ENCODE measurements around the gene EHD3.

The EHD3 gene

DNA sequence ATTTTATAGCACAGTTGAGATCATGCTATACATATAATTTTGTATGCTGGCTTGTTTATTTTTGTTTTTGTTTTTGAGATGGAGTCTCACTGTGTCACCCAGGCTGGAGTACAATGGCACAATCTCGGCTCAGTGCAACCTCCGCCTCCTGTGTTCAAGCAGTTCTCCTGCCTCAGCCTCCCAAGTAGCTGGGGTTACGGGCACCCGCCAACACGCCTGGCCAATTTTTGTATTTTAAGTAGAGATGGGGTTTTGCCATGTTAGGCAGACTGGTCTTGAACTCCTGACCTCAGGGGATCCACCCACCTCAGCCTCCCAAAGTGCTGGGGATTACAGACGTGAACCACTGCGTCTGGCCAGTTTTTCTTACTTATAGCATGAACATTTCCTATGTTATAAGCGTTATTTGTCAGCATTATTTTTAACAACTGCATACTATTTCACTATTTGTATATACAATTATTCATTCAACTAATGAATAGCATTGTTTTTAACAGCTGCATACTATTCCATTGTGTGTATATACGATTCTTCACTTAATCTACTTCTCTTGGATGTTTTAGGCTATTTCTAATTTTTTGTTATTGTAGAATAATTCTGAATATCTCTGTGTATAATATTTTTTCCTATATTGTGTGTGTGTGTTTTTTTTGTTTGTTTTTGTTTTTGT lies 3.5 kb downstream of the EHD3 start:
- no peak for DNase-seq (ENCODE audit: low spot score)

DNA sequence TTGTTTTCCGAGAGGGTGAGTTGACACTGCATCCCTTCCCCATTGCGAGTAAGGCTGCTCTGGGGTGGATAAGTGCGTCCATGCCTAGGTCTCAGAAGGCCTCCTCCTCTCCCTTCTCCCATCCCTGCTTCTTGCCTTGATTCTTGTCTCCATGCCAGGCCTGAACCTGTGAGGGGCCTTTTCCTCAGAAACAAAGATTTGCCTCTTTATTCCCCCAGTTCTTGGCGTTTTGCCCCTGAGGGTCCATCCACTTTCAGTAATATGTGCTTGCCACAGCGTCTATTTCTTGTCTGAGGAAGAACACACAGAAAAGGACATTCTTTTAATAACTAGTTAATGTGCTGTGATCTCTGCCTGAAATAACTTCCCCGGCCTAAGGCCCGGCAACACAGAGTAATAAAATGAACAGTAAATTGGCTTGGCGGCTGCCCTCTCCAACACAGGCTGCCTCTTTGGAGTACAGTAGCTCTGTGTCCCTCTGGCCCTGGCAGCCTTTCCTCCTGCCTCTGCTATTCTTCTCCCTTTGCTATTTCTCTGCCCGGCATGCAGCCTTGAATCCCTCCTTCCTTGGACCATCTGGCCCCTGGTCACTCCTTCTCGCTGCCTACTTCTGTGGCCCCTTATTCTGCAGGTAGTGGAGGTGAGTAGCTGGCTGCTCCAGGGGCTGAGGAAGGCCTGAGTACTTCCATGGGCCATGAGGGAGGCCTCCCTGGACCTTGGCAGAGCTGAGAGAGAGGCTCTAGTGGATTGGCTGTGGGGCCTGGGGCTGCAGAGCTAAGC lies 4.4 kb downstream of the EHD3 start:
- no peak for DNase-seq (ENCODE audit: low spot score)

DNA sequence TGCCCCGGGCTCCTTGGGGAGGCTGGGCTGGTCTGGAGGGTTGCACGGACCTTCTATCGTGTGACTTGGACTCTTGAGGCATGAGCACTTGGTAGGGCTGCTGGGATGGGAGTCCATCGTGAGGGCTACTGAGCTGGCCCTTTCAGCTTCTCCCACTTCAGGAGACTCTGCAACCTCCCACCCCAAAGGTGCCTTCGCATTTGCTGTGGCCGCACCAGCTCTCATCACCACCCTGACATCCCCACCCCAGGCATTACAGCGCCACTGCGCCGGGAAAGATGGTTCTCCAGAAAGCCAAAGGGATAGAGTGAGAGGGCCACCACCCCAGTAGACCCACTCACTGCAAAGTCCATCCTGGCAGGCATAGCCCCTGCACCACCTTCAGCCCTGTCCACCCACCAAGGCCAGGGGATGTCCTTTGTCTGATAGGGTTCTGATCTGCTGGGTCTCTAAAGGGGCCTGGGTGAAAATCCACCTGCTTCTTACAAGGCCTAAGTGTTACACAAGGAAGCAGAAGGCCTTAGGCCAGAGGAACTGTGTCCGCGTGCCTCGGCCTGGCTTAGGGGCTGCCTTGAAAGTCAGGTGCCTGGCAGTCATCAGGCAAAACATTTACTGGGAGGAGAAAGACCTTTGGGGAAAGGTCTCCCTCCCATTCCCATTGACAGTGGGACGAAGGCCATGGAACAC lies 5.1 kb downstream of the EHD3 start:
- no peak for DNase-seq (ENCODE audit: low spot score)

DNA sequence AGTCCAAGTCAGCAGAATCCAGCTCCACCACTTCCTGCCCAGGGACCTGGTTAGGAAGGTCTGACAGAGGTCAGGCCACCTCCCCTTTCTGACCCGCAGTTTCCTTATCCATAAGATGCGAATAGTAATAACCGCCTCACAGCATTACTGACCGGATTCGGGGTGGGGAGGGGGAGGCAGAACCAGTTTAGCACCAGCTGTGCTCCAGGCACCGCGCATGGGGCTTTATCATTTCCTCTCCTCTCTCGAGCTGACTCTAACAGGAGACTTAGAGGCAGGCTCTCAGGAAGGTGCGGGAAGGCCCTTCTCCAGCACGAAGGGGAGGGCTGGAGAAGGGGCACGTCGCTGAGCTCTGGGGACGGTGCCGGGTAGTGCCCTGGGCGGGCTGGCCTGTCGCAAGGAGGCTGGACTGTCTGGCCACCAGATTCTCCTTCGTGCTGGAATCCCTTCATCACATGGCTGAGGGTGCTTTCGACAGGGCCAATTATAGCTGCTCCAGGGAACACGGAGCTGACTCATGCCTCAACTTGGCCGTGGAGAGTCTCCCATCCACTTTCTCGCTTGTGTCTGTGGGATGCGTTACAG lies 5.7 kb downstream of the EHD3 start:
- no peak for DNase-seq (ENCODE audit: low spot score)

DNA sequence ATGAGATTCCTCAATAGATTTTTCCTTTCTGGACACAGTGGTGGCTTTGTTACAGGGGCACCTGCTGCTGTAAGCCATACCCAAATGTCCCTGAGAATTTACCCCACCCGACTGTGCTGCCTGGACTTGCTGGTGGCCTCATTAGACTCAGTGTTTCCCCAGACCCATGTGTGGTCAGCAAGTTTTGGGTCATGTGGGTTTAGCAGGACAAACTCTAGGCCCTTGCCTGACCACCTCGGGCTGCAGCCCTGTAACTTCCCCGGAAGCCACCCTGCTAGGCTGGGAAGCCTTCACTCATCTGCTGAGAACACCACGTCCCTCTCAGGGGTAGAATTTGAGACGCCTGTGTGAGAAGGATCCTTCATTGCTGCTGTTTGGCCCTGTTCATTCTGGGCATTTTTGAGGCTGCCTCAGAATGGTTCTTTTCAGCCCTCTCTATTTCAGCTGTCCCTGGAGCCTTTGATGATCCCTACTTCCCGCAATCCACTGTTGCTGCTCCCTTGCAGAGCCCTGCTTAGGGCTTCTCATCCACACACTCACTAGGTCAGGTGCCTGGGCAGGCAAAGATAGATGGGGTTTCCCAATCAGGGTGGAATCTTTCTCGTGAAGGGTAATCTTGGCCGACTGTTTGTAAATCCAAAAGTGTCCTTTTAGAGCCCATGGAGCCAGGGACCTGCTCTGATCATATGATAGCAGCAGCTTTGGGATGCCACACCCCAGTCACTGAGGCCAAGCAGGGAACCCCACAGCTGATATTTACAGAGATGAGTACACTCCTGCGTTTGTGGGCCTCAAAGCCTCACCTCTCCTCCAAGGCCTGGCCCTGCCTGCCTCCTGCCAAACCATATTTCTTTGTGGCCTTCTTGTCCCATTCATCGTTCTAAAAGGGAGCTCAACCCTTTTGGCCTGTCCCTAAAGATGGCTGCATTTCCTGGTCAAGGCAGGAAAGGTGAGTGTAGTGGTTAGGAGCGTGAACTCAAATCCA lies 6.7 kb downstream of the EHD3 start:
- no peak for DNase-seq (ENCODE audit: low spot score)

DNA sequence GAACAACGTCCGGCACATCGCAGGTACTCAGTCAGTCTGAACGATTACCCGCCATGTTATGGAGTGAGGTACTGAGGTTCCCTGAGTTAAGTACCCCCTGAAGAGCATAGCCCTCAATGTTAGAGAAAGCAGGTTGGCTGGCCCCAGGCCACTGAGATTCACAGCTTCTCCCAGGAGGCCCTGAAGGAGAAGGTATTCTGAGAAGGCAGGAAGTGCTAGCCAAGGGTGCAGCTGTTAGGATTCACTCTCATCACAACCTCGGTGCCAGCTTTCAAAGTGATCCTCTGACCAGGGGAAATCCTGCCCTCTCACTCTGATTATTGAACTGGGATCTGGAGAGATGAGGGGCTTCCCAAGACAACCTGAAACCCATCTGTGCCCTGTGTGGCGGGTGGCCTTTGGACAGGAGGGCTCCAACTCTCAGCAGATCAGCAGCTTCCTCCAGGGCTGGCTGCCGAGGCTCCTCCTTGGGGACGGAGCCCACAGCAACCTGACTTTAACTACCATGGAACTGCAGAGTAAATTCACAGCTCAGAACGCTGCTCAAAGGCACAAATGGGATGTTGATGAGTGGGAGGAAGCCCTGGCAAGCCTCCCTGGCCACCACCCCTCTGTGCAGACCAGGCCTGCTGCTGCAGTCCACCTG lies 7.8 kb downstream of the EHD3 start:
- DNase-seq (ENCODE audit: low spot score), result no peak

DNA sequence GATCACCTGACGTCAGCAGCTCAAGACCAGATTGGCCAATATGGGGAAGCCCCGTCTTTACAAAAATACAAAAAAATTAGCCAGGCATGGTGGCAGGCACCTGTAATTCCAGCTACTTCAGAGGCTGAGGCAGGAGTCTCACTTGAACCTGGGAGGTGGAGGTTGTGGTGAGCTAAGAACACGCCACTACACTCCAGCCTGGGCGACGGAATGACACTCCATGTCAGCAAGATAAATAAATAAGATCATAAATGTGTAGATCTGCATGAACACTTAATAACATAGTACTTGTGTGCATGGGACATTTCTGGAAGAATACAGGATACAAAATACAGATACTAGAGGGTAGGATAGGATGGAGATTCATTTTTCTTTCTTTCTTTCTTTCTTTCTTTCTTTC lies 9.1 kb downstream of the EHD3 start:
- no peak for DNase-seq (ENCODE audit: low spot score)

DNA sequence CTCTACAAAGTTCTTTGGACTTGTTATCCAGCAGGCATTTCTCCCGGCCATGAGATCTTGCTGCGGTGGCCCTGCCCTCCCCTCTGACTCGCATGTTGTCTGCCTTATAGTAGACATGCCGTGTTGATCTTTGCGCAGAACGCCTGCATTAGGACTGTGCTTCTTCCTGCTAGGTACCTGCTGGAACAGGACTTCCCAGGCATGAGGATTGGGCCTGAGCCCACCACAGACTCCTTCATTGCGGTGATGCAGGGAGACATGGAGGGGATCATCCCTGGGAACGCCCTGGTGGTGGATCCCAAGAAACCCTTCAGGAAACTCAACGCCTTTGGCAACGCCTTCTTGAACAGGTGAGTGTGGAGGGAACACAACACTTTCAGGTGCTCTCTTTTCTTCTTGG lies 10.1 kb downstream of the EHD3 start:
- no peak for DNase-seq (ENCODE audit: low spot score)

DNA sequence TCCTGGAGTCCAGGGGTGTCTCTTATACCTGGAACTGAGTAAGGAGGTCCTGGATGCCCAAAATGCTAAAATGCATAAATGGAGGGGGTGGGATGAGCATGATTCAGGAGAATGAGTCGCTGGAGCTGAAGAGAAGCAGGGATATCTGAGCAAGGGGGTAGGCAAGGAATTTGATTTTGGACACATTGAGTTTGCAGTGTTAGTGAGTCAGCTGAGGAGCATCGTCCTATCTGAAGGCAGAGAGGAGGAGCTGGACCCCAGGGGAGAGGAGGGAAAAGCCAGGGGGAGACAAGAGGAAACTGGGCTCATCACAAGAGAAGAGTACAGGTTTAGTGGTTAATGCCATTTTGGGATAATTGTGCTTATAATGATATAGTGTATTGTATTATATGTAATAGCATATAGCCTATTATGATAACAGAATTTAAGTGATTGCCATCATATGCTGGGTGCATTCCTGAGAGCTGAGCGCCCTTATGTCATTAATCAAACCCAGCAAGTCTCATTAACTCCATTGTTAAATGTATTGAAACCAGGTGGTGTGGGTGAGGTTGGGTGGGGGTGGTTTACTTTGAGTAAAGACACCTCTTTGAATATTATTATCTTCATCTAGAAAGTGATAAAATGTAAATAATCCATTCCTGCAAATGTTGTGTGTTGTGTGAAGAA lies 12.4 kb downstream of the EHD3 start:
- no peak for DNase-seq (ENCODE audit: low spot score)

DNA sequence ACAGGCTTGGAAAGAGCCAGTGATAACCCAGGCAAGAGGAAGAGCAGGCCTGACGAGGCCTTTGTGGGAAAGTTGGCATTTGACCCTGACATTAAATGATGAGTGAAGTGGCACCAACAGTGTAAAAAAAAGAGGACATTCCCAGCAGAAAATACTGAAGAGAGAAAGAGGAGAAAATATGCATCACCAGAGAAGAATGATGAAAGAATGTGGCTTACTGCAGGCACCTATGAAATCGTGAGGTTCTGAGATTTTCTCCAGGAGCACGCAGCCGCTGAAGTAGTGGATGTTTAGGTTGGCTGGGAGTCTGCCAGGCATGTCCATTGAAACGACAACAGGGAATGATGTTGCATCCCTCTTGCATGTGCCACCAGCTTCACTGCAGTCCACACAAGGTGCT lies 13.8 kb downstream of the EHD3 start:
- no peak for DNase-seq (ENCODE audit: low spot score)

DNA sequence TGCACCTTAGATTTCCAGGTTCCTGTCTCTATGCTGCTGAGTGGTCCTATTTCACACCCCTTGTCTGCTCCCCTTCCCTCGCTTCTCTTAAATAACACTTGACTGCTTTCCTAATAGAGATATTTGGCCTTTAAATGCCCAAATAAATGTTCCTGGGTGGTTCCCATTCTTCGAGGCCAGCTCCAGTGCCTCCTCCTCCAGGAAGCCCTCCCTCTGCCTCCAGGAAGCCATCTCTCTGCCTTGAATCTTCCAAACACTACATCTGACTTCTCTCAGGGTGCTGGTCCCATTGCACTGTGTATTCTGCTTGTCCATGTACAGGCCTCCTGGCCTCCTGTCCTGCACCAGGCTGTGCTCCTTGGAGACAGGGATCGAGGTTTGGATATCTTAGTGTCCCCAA lies 14.2 kb downstream of the EHD3 start:
- DNase-seq (ENCODE audit: low spot score), result no peak

DNA sequence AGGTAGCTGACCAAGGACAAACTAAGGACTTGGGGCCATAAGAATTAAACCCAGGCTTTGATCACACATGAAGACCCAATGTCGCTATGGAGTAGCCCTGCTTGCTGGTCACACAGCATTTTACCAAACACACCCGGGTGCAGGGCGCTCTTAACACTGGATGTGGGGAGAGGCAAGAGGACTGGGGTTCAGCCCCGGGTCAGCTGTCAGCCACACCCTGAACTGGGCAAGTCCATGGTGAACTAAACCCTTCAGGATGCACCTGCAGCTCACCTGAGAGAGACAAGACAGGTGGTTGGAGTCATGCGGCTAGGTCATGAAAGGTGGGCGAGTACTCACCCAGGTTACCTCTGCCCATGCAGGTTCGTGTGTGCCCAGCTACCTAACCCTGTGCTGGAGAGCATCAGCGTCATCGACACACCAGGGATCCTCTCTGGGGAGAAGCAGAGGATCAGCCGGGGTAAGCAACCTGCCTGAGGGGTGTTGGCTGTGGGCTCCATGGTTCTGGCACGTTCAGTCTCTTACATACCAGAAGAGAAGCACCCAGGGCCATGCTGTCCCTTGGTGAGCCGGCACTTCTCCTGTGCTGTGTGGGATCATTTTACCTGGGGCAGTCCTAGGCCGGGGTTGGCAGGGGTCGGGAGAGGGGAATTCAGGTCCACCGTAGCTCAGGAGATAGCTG lies 15.2 kb downstream of the EHD3 start:
- DNase-seq (ENCODE audit: low spot score), result no peak

DNA sequence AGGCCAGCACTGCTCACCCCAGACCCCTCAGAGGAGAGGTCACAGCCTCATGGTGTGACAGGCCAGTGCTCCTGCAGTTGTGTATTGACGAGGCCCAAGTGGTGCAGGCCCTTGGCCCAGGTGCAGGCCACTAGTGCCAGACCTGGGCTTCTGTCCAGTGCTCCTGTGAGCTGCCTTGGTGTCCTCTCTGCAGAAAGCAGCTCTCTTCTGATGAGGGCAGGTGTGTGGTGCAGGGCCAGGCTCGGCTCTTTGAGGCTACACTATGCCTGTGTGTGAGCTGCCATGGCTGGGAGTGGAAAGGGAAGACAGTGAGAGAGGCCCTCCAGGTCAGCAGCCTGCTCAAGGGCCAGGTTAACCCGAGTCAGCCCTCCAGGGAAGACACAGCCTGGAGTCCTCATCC lies 17.1 kb downstream of the EHD3 start:
- no peak for DNase-seq (ENCODE audit: low spot score)

DNA sequence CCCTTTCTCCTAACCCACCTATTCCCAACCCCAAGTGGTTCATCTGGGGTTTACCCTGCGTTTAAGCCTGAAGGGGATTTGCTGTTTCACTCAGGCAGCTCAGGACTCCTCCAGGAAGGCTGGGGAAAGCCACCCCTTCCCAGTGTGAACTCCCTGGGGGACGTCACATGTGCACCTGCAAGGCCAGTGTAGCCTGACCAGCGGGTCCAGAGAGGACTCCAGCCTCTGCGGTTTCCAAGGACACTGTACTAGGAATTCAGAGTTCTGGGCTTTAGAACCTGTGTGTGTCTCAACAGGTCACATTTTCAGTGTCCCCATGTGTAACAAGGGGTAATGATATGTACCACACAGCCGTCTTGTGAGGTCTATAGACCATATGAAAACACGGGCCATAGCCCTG lies 17.9 kb downstream of the EHD3 start:
- DNase-seq (ENCODE audit: low spot score), result no peak

DNA sequence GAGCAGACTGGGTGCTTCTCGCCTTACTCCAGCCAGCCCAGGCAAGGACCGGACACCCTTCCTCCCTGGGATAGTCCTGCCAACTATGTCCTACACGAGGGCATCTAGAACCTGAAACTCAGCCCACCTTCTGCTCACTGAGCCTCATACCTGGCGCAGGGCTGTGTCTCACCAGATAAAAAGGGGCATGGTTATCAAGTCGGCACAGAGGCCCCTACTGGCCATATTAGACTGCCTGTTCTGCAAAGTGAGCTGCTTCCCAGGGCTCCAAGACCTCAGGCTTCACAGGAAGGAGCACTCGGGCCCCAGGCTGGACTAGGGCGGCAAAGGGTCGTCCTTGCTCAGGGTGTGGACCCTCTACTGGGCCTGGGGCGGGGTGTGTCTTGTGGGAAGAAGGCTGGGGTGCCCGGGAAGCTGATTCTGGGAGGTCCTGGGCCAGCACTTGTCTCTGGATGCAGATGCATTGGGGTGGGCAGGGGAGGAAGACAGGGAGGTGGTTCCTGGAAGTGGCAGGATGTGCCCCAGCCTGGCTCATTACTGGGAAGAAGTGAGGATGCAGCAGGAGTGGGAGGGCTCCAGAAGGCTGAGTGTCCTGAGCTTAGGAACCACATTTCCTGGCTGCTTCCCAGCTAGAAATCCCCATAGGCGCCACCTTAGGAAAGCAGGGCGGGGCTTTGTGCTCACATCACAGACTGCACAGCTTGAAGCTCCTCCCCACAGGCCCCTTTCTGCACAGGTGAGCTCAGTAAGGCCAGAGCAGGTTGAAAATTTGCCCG lies 19.6 kb downstream of the EHD3 start:
- no peak for DNase-seq (ENCODE audit: low spot score)

DNA sequence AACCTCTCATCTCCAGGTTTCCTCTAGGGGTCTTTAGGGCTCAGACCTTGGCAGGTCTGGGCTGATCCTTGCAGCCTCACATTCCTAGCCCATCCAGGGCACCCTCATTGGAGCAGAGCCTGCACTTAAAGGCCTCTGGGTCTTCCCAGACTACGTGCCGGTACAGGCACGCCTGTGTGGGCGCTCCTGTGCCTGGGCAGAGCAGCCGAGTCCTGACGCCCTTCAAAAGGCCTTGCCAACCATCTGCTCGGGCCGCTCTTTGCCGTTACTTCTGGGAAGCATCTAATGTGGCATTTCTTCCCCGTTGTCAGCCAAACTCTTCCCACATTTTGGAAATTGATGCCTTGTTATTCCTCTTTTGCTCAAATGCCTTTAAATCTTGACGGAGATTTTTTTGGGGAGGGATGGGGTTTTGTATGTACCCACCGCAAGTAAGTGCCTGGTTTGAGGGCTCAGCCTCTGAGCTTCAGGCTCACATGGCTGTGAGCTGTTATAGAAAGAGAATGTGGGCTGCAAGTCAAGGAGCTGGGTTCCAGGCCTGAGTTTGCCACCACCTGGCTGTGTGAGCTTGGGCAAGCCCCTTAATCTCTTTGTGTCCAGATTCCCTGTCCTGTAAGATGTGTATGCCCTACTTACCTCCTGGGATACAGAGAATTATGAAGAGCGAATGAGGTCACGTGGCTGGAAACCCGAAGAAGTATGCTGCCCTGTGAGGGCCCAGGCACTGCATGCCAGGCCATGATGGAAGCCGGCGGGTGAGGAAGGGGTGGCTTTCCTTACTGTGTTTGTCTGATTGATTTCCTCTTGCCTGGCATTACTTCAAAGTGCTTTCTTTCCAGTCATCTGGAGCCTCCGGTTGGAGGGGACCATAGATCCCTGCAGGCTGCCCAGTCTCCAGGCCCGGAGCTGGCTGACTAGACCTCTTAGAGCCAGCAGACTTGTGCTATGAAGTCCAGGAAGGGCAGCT lies 20.6 kb downstream of the EHD3 start:
- no peak for DNase-seq (ENCODE audit: low spot score)

DNA sequence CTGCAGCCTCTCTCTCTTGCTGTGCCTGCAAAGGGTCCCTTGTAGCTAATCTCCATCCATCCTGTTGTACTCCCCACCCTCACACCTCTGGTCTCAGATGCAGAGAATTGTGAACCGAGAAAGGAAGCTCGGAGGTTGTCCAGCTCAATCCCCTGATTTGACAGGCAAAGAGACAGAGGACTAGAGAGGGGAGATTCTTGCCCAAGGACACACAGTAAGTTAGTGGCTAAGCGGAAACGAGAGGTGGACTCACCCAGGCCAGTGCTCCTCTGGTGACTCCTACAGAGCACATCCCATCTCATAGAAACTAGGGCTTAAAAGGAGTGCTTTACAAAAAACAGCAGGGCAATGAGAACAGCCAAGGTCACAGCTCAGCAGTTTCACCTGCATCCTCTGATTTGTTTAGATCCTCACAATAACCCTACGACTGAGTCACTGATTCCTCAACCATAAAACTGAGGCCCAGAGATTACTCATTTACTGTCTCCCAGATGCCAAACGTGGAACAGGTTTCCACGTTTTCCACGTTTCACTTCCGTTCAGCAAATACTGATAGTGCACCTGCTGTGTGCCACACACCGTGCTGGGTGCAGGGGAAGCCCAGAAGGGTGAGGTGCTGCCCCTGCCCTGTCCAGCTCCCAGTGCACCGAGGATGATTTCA lies 22.1 kb downstream of the EHD3 start:
- DNase-seq (ENCODE audit: low spot score), result no peak

All from COLO829 (cell line).